Pancreas (tissue), 8 donors: ENCODE data around the gene KIZ. TPM values are rescaled to one million over a fixed set of nuclear protein-coding genes. Genes with fewer than 3 reads are reported as not detected.

ENCODE experiments used
- polyA plus RNA-seq, 2 donors: library from polyadenylated mRNA; stranded (reverse); fragments of 200-250 nt; gene quantifications; one replicate each; pipeline ENCODE4 v1.2.3, GENCODE V29; 2013
- total RNA-seq, 6 donors: library from RNA; stranded (reverse); fragmentation: NEBNext Ultra II Directional in 4 of 6; extraction: Animal tissue kit (Norgen Biotek cat#: 25700) in 4 of 6; gene quantifications; one replicate each; pipeline versions ENCODE4 v1.2.1 to v1.2.4, GENCODE V29; 2021 to 2023
- donor health status: healthy with polysubstance abuse.
- donor health status: DM: no; HTN: no; CAD: no; lungs with moderate emphysema.
- donor health status: DM: no; HTN: no; CAD: no.
- donor health status: Bipolar disorder and iron deficiency.
- donor health status: DM: yes; HTN: yes; CAD: no.
- donor health status: DM: no; HTN: no; CAD: no.
- donor health status: DM: no; HTN: no; CAD: no.
- donor health status: DM: yes; HTN: yes; CAD: no.

Gene KIZ
- total and polyA plus RNA-seq, 8 donors = 8.5 to 28.7 (median 19.2) TPM

Other genes with a start within 250 kb of the KIZ start
- gene LINC00237, start 19.7 kb upstream of the KIZ start, total RNA-seq = not detected
- gene LINC00237, start 19.7 kb upstream of the KIZ start, polyA plus RNA-seq = under 1 TPM in 1 of 2 donors, not detected in 1; 0.92 TPM
- gene XRN2, start 177.2 kb downstream of the KIZ start, total RNA-seq = 10 to 100 TPM; 21.0 to 33.6 (median 30.7) TPM
- 10 to 100 TPM in 1 of 2 donors, 1 to 10 TPM in 1; 10.0 to 22.0 TPM for gene XRN2, start 177.2 kb downstream of the KIZ start, polyA plus RNA-seq